ENCODE results near the gene SPATS1. TPM values are rescaled to one million over a fixed set of nuclear protein-coding genes. Genes with fewer than 3 reads are reported as not detected.

The SPATS1 gene
- not detected for total RNA-seq
- long read RNA-seq = 0 reads

DNA sequence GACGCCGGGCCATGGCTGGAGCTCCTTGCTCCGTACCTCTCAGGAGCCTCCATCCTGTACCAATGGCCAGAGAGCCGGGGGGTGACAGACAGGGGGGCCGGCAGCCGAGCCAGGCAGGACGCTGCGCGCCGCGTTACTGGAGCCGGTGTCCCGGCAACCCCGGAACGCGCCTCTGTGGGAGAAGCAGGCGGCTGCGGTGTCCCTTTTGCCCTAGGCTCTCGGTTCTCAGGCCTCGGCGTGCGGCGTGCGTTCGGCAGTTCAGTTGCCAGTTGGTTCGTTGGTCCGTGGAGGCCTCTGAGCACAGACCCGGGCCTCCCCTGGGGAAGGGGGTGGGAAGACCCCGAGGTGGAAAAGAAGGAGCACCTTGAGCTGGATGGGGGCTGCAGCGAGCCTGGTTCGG is at the start of gene SPATS1:
Gene SPATS1, plus strand, starts transcription at position 162 of the 400 bp plus-strand sequence. CDS start 446 bp downstream, outside the sequence.
- H3K27ac ChIP-seq = no peak within 1 kb of the TSS
- TF ChIP-seq, protein P1, sequence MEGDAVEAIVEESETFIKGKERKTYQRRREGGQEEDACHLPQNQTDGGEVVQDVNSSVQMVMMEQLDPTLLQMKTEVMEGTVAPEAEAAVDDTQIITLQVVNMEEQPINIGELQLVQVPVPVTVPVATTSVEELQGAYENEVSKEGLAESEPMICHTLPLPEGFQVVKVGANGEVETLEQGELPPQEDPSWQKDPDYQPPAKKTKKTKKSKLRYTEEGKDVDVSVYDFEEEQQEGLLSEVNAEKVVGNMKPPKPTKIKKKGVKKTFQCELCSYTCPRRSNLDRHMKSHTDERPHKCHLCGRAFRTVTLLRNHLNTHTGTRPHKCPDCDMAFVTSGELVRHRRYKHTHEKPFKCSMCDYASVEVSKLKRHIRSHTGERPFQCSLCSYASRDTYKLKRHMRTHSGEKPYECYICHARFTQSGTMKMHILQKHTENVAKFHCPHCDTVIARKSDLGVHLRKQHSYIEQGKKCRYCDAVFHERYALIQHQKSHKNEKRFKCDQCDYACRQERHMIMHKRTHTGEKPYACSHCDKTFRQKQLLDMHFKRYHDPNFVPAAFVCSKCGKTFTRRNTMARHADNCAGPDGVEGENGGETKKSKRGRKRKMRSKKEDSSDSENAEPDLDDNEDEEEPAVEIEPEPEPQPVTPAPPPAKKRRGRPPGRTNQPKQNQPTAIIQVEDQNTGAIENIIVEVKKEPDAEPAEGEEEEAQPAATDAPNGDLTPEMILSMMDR (IDR thresholded peaks at IDR 0.05) = no peak
- no peak for TF ChIP-seq POLR2A (IDR thresholded peaks at IDR 0.05)
- 8% methylated on average over 17 of the region's 31 CpGs for WGBS (ENCODE audit: insufficient coverage, low coverage, low lambda C conversion rate, missing lambda C conversion rate)
- H3K27me3 ChIP-seq = no peaks in the 10 kb centered on the region
- ATAC-seq (peak in 2 of 4 donors; percentile 20 to 55), DNase-seq (peak in 2 of 3 donors; percentile 33 to 56)
- H3K9me3 ChIP-seq = no peaks in the 10 kb centered on the region
- H3K4me1 ChIP-seq = peaks cover 0 to 18% (median 0%) of the 10 kb centered on the region in 4 donors
- intact Hi-C loops (cut with DNase I) = loop anchor here in 1 of 2 donors (10.0 kb wide), 1 partner anchor 178 kb away; no protein-coding TSS in a partner anchor
- peak within 1 kb of the TSS in 1 of 3 donors; percentile 2 for H3K4me3 ChIP-seq
- no peaks in the 10 kb centered on the region for H3K36me3 ChIP-seq

DNA sequence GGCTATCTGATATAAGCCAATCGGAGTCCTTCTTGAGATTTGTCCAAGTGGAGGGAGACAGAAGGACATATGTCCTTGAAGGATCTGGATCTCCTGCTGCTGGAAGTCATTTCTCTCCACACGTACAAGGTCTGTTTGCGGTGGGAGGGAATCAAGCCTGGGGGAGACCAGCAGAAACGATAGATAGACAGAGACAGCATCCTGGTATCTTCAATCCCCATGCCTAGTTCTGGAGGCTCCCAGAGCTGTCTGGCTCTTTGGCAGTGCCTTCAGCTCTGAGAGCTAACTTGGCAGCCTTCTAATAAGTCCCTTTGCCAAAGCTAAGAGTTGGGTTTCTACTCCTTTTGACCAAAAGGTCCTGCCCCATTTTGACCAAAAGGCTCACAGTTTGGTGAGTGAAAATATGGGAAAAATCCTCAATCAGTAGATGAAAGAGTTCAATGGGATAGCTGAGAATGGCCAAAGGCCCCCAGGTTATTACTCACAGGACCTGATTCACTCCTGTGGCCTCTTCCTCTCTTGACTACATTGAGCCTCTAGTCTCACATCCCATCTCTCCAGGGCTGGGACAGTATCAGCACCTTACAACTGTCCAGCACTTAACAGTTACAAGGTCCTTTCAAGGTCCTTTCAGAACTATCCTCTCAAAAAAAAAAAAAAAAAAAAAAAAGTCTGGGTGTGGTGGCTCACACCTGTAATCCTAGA is 49.6 kb upstream of the SPATS1 start:
- Histone ChIP-seq H3K9me3 (no peaks in the 10 kb centered on the region), H3K27me3 (peaks cover 0 to 14% of the 10 kb centered on the region in 2 donors), H3K4me3 (no peak overlapping the region), H3K27ac (no peak overlapping the region), H3K36me3 (no peaks in the 10 kb centered on the region), H3K4me1 (peaks cover 0 to 9% (median 4%) of the 10 kb centered on the region in 4 donors)
- WGBS (ENCODE audit: insufficient coverage, low coverage, low lambda C conversion rate, missing lambda C conversion rate) = 73% methylated on average over 4 of the region's 4 CpGs
- intact Hi-C loops (cut with DNase I) = no loop called here
- TF ChIP-seq POLR2A (IDR thresholded peaks at IDR 0.05) = no peak
- peak in 1 of 3 donors; percentile 13 for DNase-seq
- ATAC-seq = no peak

DNA sequence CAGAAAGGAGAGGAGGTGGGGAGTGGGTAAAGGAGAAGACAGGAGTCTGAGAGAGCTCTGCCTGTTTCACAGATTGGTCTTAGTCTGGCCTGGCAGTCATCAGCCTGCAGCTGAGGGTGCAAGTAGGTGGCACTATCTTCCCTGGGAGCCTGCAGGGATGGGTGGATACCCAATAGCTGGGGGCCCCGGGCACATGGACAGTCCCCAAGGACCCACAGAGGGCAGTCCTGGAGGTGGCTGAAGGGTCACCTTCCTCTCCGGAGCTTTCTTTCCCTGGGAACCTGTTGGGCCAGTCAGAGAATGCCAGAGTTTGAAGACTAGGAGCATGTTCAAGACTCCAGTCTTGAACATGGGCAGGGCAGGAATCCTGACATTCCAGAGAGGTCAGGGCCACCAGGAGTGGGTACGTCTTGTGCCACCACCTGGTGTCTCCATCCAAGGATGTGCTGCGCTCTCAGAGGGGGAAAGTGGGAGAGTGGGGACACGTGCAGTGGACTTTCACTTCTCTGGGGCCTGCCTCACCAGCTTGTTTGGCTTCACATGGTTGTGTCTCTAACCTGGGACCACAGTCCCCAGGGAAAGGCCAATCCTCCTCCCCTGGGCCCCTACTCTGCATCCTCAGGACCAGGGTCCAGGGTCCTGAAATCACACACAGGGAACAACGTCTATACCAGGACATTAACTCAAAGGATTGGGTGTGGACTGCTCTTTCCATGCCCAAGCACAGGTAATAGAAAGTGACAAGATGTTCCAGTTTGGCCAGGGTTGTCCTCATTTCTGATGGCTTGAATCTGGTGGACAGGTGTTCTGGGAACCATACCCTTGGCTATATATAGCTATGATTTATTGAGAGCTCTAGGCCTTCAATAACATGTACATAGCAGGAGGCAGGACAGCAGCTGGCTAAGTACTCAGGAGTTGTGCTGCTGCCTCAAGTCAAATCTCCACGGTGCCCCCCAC is 47.3 kb upstream of the SPATS1 start:
- TF ChIP-seq, protein P1 (IDR thresholded peaks at IDR 0.05) = no peak
- TF ChIP-seq POLR2A (IDR thresholded peaks at IDR 0.05) = no peak

GRCh38 chr6:44297063-44298038 is 45.1 kb upstream of the SPATS1 start:
- H3K36me3 ChIP-seq = peaks cover 0 to 6% (median 0%) of the 10 kb centered on the region in 4 donors
- H3K27ac ChIP-seq = no peak overlapping the region
- peak overlapping the region; percentile 25 to 42 (median 35) for H3K4me3 ChIP-seq
- peaks cover 0 to 13% (median 5%) of the 10 kb centered on the region in 4 donors for H3K4me1 ChIP-seq
- WGBS (ENCODE audit: insufficient coverage, low coverage, low lambda C conversion rate, missing lambda C conversion rate) = 5% methylated on average over 7 of the region's 86 CpGs
- DNase-seq = peak in 1 of 3 donors; percentile 53
- peak; percentile 69 to 84 (median 70) for ATAC-seq
- intact Hi-C loops (cut with DNase I) = no loop called here
- peaks cover 0 to 14% of the 10 kb centered on the region in 2 donors for H3K27me3 ChIP-seq
- TF ChIP-seq POLR2A (IDR thresholded peaks at IDR 0.05) = no peak
- TF ChIP-seq, protein P1 (IDR thresholded peaks at IDR 0.05) = no peak
- no peaks in the 10 kb centered on the region for H3K9me3 ChIP-seq

More for the DNA sequence above, 47.3 kb upstream of the SPATS1 start:
- Histone ChIP-seq H3K4me3 (no peak overlapping the region), H3K27me3 (peaks cover 0 to 14% of the 10 kb centered on the region in 2 donors), H3K36me3 (no peaks in the 10 kb centered on the region), H3K9me3 (no peaks in the 10 kb centered on the region), H3K4me1 (peaks cover 0 to 13% (median 5%) of the 10 kb centered on the region in 4 donors), H3K27ac (no peak overlapping the region)
- WGBS (ENCODE audit: insufficient coverage, low coverage, low lambda C conversion rate, missing lambda C conversion rate) = 82% methylated on average over 1 of the region's 7 CpGs
- intact Hi-C loops (cut with DNase I) = no loop called here
- DNase-seq = peak in 1 of 3 donors; percentile 11
- ATAC-seq = no peak
